ENCODE data around the gene POLA1.

GRCh38 chrX:25004040-25004439, 310.3 kb downstream of the POLA1 start:
- TF ChIP-seq POLR2A (IDR thresholded peaks at IDR 0.05; ENCODE audit: low read depth, low read length): no peak
- TF ChIP-seq CTCF (conservative IDR thresholded peaks at IDR 0.05; ENCODE audit: low read depth, low read length): no peak
- no peak for TF ChIP-seq MAZ (IDR thresholded peaks at IDR 0.05; ENCODE audit: borderline replicate concordance, low read depth, low read length)
- TF ChIP-seq FOS (IDR thresholded peaks at IDR 0.05; ENCODE audit: low read depth, low read length): no peak
- TF ChIP-seq CEBPB (IDR thresholded peaks at IDR 0.05; ENCODE audit: low read depth, low read length): no peak
- TF ChIP-seq RAD21 (IDR thresholded peaks at IDR 0.05; ENCODE audit: low read length): no peak

Measured in IMR-90 (cell line).